H1 (cell line): ENCODE results near the gene PPAN. TPM values are rescaled to one million over a fixed set of nuclear protein-coding genes. Genes with fewer than 3 reads are reported as not detected.

Experiments
- CTCF ChIA-PET: fragments of 300-600 bp; sonication (Branson Sonifier 250); formaldehyde crosslinking; loops from one replicate; lab custom pipeline; 2021; ENCODE audit not compliant: partially characterized antibody; lab: Charles Lee
- POLR2A ChIA-PET: fragments of 300-600 bp; sonication (Branson Sonifier 250); formaldehyde crosslinking; loops from one replicate; lab custom pipeline; 2021; ENCODE audit warnings: inconsistent platforms; ENCODE audit not compliant: partially characterized antibody; lab: Charles Lee
- DNase-seq, 2 experiments: peaks; one replicate each; pipeline versions ENCODE4 v3.0.0 to v3.0.0-alpha.2; 2010 to 2022; ENCODE audit warnings: low spot score in 2 of 2, low read depth in 1 of 2, mixed read lengths in 1 of 2
- FAIRE-seq: peaks from 2 replicates; lab custom pipeline; 2011; peaks lifted over from hg19 to GRCh38; lab: Jason Lieb, UNC
- H2AFZ ChIP-seq: 2 replicates; pipeline ENCODE4 v1.8.1; 2012; ENCODE audit warnings: low read length, inconsistent platforms
- H2AK5ac ChIP-seq: 2 replicates; pipeline ENCODE4 v1.6.1; 2013; ENCODE audit warnings: low read depth, low read length
- H2BK120ac ChIP-seq: replicated peaks from 2 replicates; pipeline ENCODE3; 2013; ENCODE audit warnings: low read depth, low read length, inconsistent platforms
- H2BK12ac ChIP-seq: 2 replicates; pipeline ENCODE4 v1.6.1; 2013; ENCODE audit warnings: low read depth, low read length
- H2BK15ac ChIP-seq: 2 replicates; pipeline ENCODE4 v1.6.1; 2013; ENCODE audit warnings: low read length
- H2BK20ac ChIP-seq: 2 replicates; pipeline ENCODE4 v1.6.1; 2013; ENCODE audit warnings: low read length
- H2BK5ac ChIP-seq: 2 replicates; pipeline ENCODE4 v1.6.1; 2013; ENCODE audit warnings: low read depth, low read length
- H3K14ac ChIP-seq: 2 replicates; pipeline ENCODE4 v1.6.1; 2013; ENCODE audit warnings: inconsistent platforms; ENCODE audit not compliant: insufficient read length
- H3K18ac ChIP-seq: 2 replicates; pipeline ENCODE4 v1.6.1; 2013; ENCODE audit warnings: low read length; ENCODE audit errors: extremely low read depth
- H3K23ac ChIP-seq: 2 replicates; pipeline ENCODE4 v1.6.1; 2013; ENCODE audit warnings: inconsistent platforms; ENCODE audit not compliant: insufficient read length
- H3K23me2 ChIP-seq: 2 replicates; pipeline ENCODE4 v1.6.1; 2013; ENCODE audit warnings: low read depth, low read length
- H3K27ac ChIP-seq: 2 replicates; pipeline ENCODE4 v1.6.1; 2011; ENCODE audit warnings: low read depth, low read length, inconsistent platforms
- H3K27me3 ChIP-seq, 4 experiments: replicated peaks in 1 of 4; 1 replicate in 1 of 4; 2 replicates in 3 of 4; pipeline versions ENCODE4 v1.6.1 to v1.8.1; 2011 to 2013; ENCODE audit warnings: low read length in 3 of 4, mild to moderate bottlenecking in 3 of 4, inconsistent platforms in 2 of 4, mixed read lengths in 2 of 4, moderate library complexity in 1 of 4; ENCODE audit not compliant: control insufficient read depth in 3 of 4, insufficient read depth in 3 of 4; ENCODE audit errors: extremely low read depth in 1 of 4
- H3K36me3 ChIP-seq, 4 experiments: 2 replicates each; pipeline versions ENCODE4 v1.6.1 to v1.8.1; 2011 to 2013; ENCODE audit warnings: mild to moderate bottlenecking in 4 of 4, low read length in 3 of 4, moderate library complexity in 2 of 4, control low read depth in 1 of 4, inconsistent platforms in 1 of 4; ENCODE audit not compliant: insufficient read depth in 4 of 4, control insufficient read depth in 2 of 4
- H3K4ac ChIP-seq: replicated peaks from 2 replicates; pipeline ENCODE3; 2013; ENCODE audit warnings: low read length, low read depth, mixed read lengths, inconsistent platforms; ENCODE audit not compliant: insufficient read length
- H3K4me1 ChIP-seq, 4 experiments: replicated peaks in 1 of 4; 1 replicate in 1 of 4; 2 replicates in 3 of 4; pipeline versions ENCODE4 v1.6.1 to v1.8.1; 2011 to 2013; ENCODE audit warnings: low read length in 3 of 4, inconsistent platforms in 2 of 4, mixed read lengths in 1 of 4; ENCODE audit not compliant: insufficient read depth in 4 of 4, control insufficient read depth in 3 of 4
- H3K4me2 ChIP-seq, 2 experiments: 2 replicates each; pipeline versions ENCODE4 v1.6.1 to v1.8.1; 2011 to 2013; ENCODE audit warnings: low read depth in 2 of 2, low read length in 2 of 2, control low read depth in 1 of 2, inconsistent platforms in 1 of 2, mild to moderate bottlenecking in 1 of 2; ENCODE audit not compliant: insufficient read depth in 1 of 2
- H3K4me3 ChIP-seq, 4 experiments: fragments of 200-600, 300-600 bp in 1 of 4; sonication (generic), shearing (Covaris generic), sonication (Bioruptor Twin) in 1 of 4; 2 replicates each; pipeline versions ENCODE4 v1.5.1 to v1.8.1; 2011 to 2016; ENCODE audit warnings: low read length in 4 of 4, low read depth in 3 of 4, control low read depth in 2 of 4, inconsistent platforms in 2 of 4, mild to moderate bottlenecking in 2 of 4, mixed read lengths in 1 of 4, moderate library complexity in 1 of 4; ENCODE audit not compliant: insufficient read depth in 2 of 4; ENCODE audit errors: extremely low read depth in 1 of 4
- H3K56ac ChIP-seq: replicated peaks from 2 replicates; pipeline ENCODE3; 2013; ENCODE audit warnings: low read depth, mild to moderate bottlenecking, mixed read lengths, low read length, inconsistent platforms; ENCODE audit not compliant: insufficient read length
- H3K79me1 ChIP-seq: 2 replicates; pipeline ENCODE4 v1.6.1; 2013; ENCODE audit warnings: low read depth, low read length, control low read depth
- H3K79me2 ChIP-seq, 2 experiments: 2 replicates each; pipeline versions ENCODE4 v1.6.1 to v1.8.1; 2012 to 2013; ENCODE audit warnings: low read length in 2 of 2, mild to moderate bottlenecking in 2 of 2, inconsistent platforms in 1 of 2; ENCODE audit not compliant: insufficient read depth in 2 of 2, control insufficient read depth in 1 of 2
- H3K9ac ChIP-seq, 4 experiments: replicated peaks in 1 of 4; 1 replicate in 1 of 4; 2 replicates in 3 of 4; pipeline versions ENCODE4 v1.6.1 to v1.8.1; 2011 to 2013; ENCODE audit warnings: low read depth in 3 of 4, low read length in 3 of 4, control low read depth in 2 of 4, mild to moderate bottlenecking in 2 of 4, moderate library complexity in 2 of 4, inconsistent platforms in 1 of 4; ENCODE audit errors: extremely low read depth in 1 of 4
- H3K9me3 ChIP-seq, 2 experiments: 2 replicates each; pipeline versions ENCODE4 v1.6.1 to v1.8.1; 2012 to 2013; ENCODE audit warnings: mild to moderate bottlenecking in 2 of 2, moderate library complexity in 2 of 2, control low read depth in 1 of 2, inconsistent platforms in 1 of 2, low read depth in 1 of 2, low read length in 1 of 2, mixed read lengths in 1 of 2; ENCODE audit not compliant: insufficient read depth in 2 of 2
- H4K20me1 ChIP-seq, 2 experiments: replicated peaks in 1 of 2; 2 replicates each; pipeline versions ENCODE3 to v1.8.1; 2011 to 2013; ENCODE audit warnings: inconsistent platforms in 2 of 2, low read length in 2 of 2, mild to moderate bottlenecking in 1 of 2; ENCODE audit not compliant: insufficient read depth in 2 of 2, control insufficient read depth in 1 of 2
- H4K5ac ChIP-seq: 2 replicates; pipeline ENCODE4 v1.6.1; 2013; ENCODE audit warnings: low read length, low read depth, mixed read lengths, inconsistent platforms; ENCODE audit not compliant: insufficient read length
- H4K8ac ChIP-seq: 2 replicates; pipeline ENCODE4 v1.8.0; 2013; ENCODE audit warnings: mild to moderate bottlenecking, moderate library complexity, low read length, inconsistent platforms; ENCODE audit not compliant: insufficient read depth; ENCODE audit errors: extremely low read depth
- H4K91ac ChIP-seq: replicated peaks from 2 replicates; pipeline ENCODE3; 2013; ENCODE audit warnings: low read length, mixed read lengths, inconsistent platforms; ENCODE audit not compliant: insufficient read length
- SAP30 ChIP-seq: fragments of 300-600 bp; sonication (generic); IDR thresholded peaks from 2 replicates; pipeline ENCODE4 v1.7.1; 2012; ENCODE audit warnings: low read length, moderate library complexity, mild to moderate bottlenecking, inconsistent platforms; ENCODE audit not compliant: insufficient read depth, insufficient replicate concordance
- SRF ChIP-seq: IDR thresholded peaks from 2 replicates; pipeline ENCODE4 v1.6.1; 2011; ENCODE audit warnings: mild to moderate bottlenecking, low read depth, low read length, moderate library complexity
- TCF12 ChIP-seq: IDR thresholded peaks from 2 replicates; pipeline ENCODE4 v1.6.1; 2011; ENCODE audit warnings: low read depth, mild to moderate bottlenecking, low read length
- WGBS, 2 experiments: shearing (Covaris generic) in 1 of 2; methylation state at CpG; one replicate each; pipeline versions ENCODE4 v1.1.6 to v1.1.7; 2013 to 2015; ENCODE audit warnings: low lambda C conversion rate in 2 of 2, mixed read lengths in 2 of 2, inconsistent platforms in 1 of 2, low coverage in 1 of 2, missing lambda C conversion rate in 1 of 2; ENCODE audit not compliant: insufficient replicate concordance in 2 of 2, insufficient coverage in 1 of 2, insufficient read length in 1 of 2; ENCODE audit errors: extremely low coverage in 1 of 2, missing lambda C conversion rate in 1 of 2; 5-methylcytosine and 5-hydroxymethylcytosine counted together
- polyA plus RNA-seq, 7 experiments: library from polyadenylated mRNA; depleted of rRNA in 3 of 7; stranded (reverse) in 5 of 7; unstranded in 2 of 7; fragments of >200 nt in 5 of 7; fragments of 200-250 nt in 2 of 7; gene quantifications; 1 replicate in 5 of 7; 2 replicates in 1 of 7; 4 replicates in 1 of 7; pipeline versions ENCODE4 v1.2.1 to v1.2.3, GENCODE V29; 2011 to 2013; ENCODE audit warnings: missing spikeins in 2 of 7, mixed read lengths in 2 of 7
- total RNA-seq: library from RNA; stranded (reverse); fragmentation: NEBNext Ultra II Directional; extraction: Animal tissue kit (Norgen Biotek cat#: 25700); gene quantifications from 2 replicates; pipeline ENCODE4 v1.2.1, GENCODE V29; 2021
- TF ChIP-seq, protein P1 (sequence below): IDR thresholded peaks from 2 replicates; pipeline ENCODE4 v1.6.1; 2012; ENCODE audit warnings: inconsistent platforms

Gene PPAN
- total and polyA plus RNA-seq, 2 of the 8 experiments (the other 6 are each of a cell fraction or from before 2014, with no cell fraction given) = 48.8 to 74.4 TPM

GRCh38 chr19:10122045-10122444, 15.9 kb downstream of the PPAN start:
- no peak overlapping the region for H3K4me3 ChIP-seq
- no peak overlapping the region for H3K4me2 ChIP-seq
- WGBS, 2 experiments = 92% methylated on average over 6 of the region's 6 CpGs; no CpG with 5 or more reads in 1 of the 2 experiments
- no peak overlapping the region for H2AK5ac ChIP-seq
- H2AFZ ChIP-seq = no peak overlapping the region
- H4K8ac ChIP-seq = no peak overlapping the region
- ChIA-PET CTCF (interaction anchor here (1.1 to 1.3 kb wide), 4 partner anchors 9 to 48 kb away, joined by 3 to 4 read pairs (median 3); no protein-coding TSS in a partner anchor), POLR2A (interaction anchor here (0.7 to 29.1 kb wide), 3 partner anchors 9 to 194 kb away, joined by 3 to 412 read pairs (median 4); partner anchors contain the start of genes ANGPTL6, P2RY11 and PPAN)
- H2BK5ac ChIP-seq = no peak overlapping the region
- no peaks in the 10 kb centered on the region for H3K27me3 ChIP-seq
- no peak overlapping the region for H2BK15ac ChIP-seq
- no peak overlapping the region for H3K27ac ChIP-seq
- H4K20me1 ChIP-seq = peaks cover 2% of the 10 kb centered on the region in 2 experiments
- H3K79me2 ChIP-seq = peaks cover 0 to 12% of the 10 kb centered on the region in 2 experiments; a peak in 2 of 4 replicates
- TF ChIP-seq TCF12 = no peak
- no peak for TF ChIP-seq SAP30
- no peak for TF ChIP-seq SRF
- TF ChIP-seq, protein P1, sequence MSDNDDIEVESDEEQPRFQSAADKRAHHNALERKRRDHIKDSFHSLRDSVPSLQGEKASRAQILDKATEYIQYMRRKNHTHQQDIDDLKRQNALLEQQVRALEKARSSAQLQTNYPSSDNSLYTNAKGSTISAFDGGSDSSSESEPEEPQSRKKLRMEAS = no peak
- no peaks in the 10 kb centered on the region for H3K9me3 ChIP-seq
- H2BK120ac ChIP-seq = no peak overlapping the region
- no peak overlapping the region for H3K4ac ChIP-seq
- peaks cover 5% of the 10 kb centered on the region for H3K23me2 ChIP-seq
- H3K79me1 ChIP-seq = 0 out of 2 replicates have a peak, but pooled peaks cover 2% of the 10 kb centered on the region
- no peak overlapping the region for H3K18ac ChIP-seq
- DNase-seq = no peak
- H2BK20ac ChIP-seq = no peak overlapping the region
- H3K14ac ChIP-seq = no peak overlapping the region
- no peak overlapping the region for H3K9ac ChIP-seq
- no peak overlapping the region for H2BK12ac ChIP-seq
- no peak for FAIRE-seq
- no peak overlapping the region for H3K23ac ChIP-seq
- no peak overlapping the region for H4K5ac ChIP-seq
- peaks cover 0 to 7% (median 1%) of the 10 kb centered on the region in 4 experiments; a peak in 2 of 7 replicates for H3K4me1 ChIP-seq
- H3K56ac ChIP-seq = no peak overlapping the region
- H3K36me3 ChIP-seq = peaks cover 8 to 9% (median 8%) of the 10 kb centered on the region in 4 experiments; a peak in 6 of 8 replicates
- H4K91ac ChIP-seq = no peak overlapping the region
